C4-2B (cell line): ENCODE measurements around the gene GCC1.

ENCODE experiments used
- CTCF ChIP-seq: fragments of 450-650 bp; conservative IDR thresholded peaks from 2 replicates; pipeline ENCODE4 v1.5.1; 2017; ENCODE audit warnings: mild to moderate bottlenecking
- ZFX ChIP-seq: fragments of 450-650 bp; IDR thresholded peaks from 2 replicates; pipeline ENCODE4 v1.6.1; 2017

- no peak for TF ChIP-seq CTCF
- no peak for TF ChIP-seq ZFX
These were observed 39.9 kb upstream of the GCC1 start for GRCh38 chr7:127625331-127625730.
